ENCODE results near the gene HAAO.

- TF ChIP-seq POLR2A (IDR thresholded peaks at IDR 0.05) (no peak), CTCF (IDR thresholded peaks at IDR 0.05) (no peak)
These were observed 22.6 kb downstream of the HAAO start for GRCh38 chr2:42769583-42770287.
